IPS DF 19.7 (cell line): ENCODE measurements around the gene CER1.

Experiments
- DNase-seq: peaks from one replicate; pipeline ENCODE4 v3.0.0-alpha.2; 2013; ENCODE audit warnings: low read depth, low spot score

CER1 gene, protein sequence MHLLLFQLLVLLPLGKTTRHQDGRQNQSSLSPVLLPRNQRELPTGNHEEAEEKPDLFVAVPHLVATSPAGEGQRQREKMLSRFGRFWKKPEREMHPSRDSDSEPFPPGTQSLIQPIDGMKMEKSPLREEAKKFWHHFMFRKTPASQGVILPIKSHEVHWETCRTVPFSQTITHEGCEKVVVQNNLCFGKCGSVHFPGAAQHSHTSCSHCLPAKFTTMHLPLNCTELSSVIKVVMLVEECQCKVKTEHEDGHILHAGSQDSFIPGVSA

DNA sequence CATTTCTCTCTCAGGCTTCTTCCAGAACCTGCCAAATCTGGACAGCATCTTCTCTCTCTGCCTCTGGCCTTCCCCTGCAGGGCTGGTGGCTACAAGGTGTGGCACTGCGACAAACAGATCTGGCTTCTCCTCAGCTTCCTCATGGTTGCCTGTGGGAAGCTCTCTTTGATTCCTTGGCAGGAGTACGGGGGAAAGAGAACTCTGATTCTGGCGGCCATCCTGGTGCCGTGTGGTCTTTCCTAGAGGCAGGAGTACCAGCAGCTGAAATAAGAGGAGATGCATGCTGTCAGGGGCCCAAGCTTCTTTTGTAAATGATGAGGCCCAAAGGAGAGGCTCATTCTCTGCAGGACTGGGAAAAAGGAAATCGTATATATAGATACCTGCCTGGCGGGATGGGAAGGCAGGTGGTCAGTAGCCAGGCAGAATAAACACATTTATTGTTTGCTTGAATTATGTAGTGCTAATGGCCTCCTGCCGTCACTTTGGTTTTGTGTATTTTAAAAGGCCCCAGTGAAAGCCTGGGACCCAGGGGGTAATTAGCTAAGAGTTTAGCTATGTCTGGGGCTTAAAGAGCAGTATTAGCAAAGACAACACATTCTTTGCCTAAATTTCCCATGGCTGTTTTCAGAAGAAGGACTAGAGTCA, at the start of gene CER1:
Gene CER1, minus strand, starts transcription at position 343 of the 645 bp plus-strand sequence. Its CDS starts 61 bp downstream, at position 282.
- peak; percentile 90 for DNase-seq

DNA sequence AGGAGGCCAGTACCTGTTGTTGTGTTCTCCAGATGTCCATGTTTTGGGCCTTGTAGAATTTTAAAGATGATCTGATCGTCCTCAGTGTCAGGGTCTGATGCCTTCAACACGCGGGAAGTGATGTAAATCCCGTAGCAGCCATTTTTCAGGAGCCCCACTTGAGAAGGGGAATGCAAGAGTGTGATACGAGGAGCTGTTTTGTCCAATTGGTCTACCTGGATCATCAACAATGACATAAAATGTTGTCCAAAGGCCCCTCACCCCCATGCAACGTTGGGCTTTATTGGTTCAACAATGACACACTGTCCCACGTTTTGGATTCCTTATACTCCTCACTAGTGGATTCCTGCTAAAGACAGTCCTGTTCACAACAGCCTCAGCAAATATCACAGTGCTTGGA, 48.1 kb upstream of the CER1 start:
- DNase-seq = no peak

DNA sequence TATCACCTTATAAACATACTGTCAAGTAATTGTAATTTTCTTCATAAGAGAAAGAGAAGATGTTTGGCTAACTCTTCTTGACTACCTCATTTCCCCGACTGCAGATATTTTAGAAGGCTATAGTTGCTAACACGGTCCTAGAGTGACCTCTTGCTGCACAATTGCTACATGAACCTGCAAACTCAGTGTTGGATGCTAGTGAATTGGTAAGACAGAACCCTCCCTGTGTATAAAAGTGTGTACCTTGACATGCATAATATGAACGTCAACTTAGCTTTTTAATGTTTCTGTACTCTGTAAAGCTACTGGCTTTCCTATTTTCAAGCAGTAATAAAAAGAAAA, 46.7 kb upstream of the CER1 start:
- DNase-seq = no peak

DNA sequence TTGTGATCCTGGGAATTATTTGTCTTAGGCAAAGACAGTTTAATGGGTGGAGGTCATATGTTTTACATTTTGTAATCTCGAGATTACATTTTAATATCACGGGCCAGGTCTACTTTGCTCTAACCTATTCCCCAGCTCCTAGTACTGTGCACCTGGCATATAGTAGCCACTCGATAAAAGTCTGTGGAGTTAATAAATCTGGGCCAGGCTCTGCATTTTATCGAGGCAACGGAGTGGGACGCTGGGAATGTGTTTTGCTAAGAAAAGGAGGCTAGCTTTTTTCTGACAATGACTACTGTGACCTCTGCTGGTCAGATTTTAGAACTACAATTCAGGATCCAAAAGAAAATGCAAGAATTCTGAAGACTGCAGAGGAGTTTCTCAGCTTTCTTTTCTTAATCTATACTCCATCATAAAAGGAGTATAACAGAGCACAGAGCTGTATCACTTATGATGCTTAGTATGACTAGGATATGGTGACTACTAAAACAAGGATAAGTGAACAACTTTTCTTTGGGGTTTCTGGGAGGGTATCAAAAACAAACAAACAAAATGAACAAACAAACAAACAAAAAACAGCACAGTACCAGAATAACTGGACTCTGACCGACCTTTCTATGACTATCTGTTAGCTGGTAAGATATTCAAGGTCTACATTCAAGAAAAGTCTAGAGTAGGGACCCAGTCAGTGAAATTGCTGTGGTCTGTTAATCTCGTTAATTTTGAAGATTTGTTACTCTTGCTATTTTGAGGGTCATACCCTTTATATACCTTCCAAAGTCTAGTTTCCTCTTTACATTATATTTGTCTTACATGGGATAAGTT, 46.1 kb upstream of the CER1 start:
- no peak for DNase-seq

DNA sequence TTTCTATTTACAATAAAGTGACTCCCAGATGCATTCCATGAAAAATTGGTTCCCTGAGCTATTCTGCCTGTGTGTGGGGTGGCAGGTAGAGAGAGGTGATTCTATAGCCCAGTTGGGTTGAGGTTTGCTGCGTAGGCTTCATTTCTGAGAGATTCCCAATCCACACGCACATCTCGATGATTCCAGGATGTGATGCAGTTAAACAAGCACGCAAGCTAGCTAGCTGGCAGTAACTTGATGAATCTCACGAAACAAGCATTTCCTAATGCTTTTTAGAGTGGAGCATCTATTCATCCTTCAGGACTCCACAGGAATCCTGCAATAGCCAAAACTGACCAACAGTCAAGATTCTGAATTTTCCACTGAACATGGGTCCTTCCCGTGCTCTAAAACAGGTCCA, 43.8 kb upstream of the CER1 start:
- DNase-seq = no peak

DNA sequence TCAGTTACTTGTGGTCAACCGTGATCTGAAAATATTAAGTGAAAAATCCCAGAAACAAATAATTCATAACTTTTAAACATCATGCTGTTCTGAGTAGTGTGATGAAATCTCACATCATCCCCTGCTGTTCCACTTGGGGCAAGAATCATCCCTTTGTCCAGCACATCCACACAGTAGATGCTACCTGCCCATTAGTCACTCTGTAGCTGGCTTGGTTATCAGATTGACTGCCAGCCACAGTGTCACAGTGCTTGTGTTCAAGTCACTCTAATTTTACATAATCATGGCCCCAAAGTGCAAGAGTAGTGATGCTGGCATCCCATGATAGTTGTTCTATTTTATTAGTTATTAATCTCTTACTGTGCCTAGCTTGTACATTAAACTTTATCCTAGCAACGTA, 39.1 kb upstream of the CER1 start:
- no peak for DNase-seq

DNA sequence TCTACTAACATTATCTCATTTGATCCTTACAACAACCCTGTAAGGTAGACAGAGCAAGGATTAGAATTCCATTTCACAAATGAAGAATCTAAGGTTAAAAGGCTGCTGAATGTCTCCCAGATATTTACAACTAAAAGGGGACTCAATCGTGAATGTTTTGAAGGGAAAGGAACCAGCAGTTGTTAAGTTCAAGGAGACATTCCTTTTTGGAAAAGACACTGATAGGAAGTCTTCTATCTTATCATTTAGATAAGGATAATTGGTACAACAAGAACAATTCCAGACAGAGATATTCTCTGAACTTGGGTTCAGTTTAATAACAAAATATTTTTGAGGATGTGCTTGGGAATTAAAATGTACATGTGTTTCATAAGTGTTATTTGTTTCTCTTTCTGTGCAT, 37.5 kb upstream of the CER1 start:
- DNase-seq = no peak

DNA sequence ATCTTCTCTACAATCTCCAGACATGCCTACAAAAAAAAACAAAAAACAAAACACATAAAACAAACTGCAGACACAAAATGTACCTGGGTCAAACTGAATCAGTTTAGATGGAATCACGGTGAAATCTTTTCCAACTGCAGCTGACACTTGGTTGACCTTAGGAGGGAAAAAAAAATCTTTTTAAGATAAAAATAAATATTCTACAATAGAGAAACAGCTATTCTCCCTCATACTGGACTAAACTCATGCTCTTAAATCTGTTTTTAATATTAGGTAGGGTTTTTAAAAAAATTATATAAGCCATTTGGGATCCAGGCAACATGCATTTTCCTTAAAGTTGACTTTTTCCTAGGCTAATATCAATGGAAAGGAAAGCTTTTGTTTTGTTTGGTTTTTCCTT, 33.8 kb upstream of the CER1 start:
- no peak for DNase-seq

DNA sequence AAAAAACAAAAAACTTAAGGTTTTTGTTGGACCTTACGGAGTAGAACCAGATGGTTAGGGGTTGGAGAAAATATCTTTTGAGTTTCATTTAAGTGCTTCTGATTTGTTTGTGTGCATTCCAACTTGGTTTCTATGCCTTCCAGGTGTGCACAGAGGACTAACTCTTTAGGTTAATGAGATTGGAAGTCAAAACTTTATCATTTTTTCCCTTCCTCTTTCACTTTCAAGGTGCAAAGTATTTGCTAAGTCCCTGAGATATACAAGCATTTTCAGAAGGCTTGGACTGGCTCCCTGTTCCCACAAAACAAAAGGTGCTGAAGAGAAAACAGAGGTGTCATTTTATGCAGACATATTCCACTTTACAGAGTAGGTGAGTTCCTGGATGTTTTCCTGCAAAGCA, 30.3 kb upstream of the CER1 start:
- DNase-seq = no peak

DNA sequence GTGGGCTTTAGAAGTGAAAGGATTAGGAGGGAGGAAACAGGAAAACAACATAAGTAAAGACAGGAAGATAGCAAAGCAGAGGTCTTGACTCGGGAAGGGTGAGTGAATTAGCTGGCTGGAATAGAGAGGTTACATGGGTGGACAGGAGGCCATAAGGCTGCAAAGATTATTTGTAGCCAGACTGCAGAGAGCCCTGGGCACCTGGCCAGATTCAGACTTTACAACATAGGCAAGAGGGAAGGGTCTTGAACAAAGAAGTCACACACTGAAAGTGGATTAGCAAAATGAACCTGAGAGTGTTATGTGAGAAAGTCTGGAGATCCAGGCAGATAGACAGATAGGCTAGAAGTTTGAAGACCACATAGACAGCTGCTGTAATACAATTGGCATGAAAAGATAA, 29.7 kb upstream of the CER1 start:
- no peak for DNase-seq

DNA sequence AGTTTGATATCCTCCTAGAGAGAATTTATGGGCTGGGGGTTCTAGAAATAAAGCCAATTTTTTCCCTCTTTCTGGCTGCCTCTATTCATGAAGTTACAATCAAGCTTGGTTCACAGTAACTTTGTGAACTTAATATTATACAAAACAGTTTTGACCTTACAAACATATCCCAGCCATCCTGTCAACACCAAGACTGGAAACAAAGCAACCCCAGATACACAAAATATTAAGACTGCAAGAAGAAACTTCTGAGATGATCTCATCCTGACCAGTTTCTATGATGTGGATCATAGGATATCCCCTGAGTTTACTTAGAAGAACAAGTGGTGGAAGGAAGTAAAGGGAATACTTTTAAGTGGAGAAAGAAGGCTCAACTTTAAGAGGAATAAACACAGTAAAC, 28.3 kb upstream of the CER1 start:
- no peak for DNase-seq

DNA sequence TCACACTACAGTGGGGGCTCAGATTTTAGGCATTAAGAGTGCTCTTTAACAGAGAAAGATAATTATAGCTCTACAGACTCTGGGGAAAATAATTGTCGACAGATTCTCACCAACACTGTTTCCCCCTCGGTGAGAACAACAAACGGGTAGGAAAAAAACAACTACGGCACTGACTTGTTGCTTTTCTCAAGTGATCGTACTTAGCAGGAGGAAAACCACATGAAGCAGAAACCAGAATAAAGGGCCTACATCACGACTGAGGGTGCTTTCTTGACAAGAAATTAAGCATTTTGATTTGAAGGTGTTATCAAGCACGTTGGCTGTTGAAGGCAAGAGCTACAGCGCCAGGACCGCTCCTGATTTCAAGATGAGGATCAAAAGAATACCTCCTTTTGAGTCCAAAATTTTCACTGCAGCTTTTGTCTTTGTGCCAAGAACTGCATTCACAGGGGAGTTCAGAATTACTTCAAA, 27.2 kb upstream of the CER1 start:
- no peak for DNase-seq

DNA sequence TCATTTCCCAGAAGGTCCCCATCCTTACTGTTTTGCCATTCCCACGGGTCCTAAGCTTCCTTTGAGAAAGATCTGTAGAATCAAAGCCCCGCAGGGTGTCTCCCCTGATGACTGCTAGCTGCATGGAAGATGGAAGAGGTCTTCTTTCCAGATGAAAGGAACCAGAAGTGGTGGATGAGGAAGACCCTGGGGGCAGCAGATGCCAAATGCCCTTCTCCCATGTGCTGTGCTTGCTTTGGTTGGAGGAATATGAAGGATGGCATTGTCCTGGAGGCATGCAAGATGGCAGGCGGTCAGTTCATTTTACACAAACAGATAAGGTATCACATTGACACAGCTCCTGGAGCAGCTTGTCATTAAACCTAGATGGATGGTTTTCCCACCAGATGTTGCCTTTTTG, 25.8 kb upstream of the CER1 start:
- DNase-seq = no peak

DNA sequence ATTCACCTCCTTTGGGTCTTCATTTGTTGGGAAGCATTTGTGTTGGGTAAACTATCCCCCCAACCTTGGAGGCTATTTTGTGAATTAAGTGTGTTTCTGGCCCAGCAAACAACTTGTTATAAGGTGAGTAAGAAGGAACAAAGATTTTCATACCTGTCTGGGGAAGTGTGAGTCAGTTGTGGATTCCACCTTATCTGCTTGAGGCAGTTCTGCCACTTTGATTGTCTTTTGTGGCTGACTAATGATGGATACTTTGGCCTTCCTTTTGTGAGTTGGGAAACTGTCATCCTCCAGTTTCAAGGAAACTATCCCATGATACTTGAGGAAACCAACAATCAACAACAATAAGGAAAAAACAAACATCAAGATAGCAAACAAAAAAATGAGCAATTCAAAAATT, 24.6 kb upstream of the CER1 start:
- no peak for DNase-seq

DNA sequence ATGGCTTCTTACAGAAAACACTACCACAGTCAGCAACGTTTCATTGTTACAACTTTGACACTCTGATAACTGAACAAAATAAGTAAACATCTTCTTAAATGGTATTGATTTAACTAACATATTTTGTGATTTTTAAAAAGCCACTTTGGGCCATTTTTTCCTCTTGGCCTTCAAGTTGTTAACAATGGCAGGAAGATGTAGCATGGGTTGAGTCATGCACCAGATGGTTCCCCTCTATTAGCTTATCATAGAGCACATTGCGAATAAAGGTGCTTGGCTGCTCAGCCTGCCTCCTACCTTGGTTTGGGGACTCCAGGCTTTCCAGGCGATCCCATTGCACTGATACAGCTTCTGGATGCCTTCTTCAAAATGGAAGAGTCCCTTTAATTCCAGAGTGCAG, 24.1 kb upstream of the CER1 start:
- no peak for DNase-seq

DNA sequence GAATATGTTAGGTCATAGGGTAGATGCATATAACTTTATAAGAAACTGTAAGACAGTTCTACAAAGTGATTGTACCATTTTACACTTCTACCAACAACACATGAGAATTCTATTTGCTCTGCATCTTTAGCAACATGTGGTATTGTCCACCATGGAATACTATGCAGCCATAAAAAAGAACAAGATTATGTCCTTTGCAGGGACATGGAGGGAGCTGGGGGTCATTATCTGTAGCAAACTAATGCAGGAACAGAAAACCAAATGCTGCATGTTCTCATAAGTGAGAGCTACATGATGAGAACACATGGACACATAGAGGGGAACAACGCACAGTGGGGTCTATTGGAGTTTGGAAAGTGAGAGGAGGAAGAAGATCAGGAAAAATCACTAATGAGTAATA, 22.2 kb upstream of the CER1 start:
- DNase-seq = no peak

DNA sequence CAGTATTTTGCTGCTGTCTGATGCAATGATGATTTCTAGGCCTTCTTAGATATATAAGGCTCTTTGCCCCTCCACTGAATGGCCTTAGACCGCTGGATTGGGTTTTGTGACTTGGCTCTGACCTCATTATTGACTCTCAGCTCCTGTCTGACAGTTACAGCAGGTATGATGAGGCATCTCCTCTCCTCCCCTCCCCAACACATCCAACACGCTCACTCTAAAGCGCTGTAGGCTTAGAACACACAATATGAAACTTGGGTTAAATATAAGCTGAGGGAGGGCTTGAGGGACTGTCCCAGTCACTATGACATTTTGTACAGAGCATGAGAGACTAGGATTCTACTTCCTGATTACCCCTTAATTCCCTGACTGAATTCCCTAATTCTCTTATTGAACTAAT, 18.8 kb upstream of the CER1 start:
- no peak for DNase-seq

DNA sequence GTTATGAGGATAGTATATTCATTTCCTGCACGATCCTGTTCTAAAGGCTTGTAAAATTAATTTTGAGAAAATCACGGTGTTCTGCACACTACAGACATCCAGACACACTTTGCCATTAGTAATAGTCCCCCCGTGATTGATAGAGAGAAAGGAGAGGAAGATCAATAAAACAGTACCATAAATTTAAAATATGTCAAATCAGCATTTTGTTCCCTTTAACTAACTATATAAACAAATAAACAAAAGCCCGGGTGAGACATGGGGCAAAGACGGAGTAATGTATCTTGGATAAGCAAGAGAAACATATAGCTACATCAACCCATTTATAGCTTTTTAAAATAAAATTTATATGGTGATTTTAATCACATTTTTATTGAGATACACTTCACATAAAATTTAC, 10.6 kb upstream of the CER1 start:
- no peak for DNase-seq

DNA sequence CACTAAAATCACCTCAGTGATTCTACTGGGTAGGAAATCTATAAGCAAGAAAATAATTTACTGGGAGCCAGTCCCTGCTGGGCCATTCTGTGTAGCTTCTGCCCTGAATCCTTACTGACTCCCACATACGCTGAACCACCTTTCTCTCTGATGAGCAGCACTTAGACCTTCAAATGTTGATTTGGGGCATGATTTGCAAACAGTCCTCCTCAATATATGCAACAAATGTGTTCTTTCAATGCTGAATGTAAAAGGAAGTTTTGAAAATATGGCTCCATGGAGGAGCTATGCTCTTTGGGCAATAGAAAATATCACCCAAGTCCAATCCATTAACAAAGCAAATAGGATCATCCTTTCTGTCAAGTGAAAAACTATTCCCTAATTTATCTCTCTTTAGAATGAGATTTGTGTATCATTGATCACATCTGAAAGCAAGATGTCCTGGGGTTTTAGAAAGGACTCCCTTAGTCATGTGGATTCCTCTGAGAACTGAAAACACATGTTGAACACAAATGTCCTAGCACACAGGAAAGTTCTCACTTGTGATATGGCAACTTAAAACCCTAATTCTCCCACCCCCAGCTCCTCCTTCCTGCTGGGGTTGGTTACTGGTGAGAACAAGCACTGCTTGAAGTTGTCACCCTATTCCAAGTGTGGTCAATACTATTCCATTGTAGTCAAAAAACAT, 8.9 kb upstream of the CER1 start:
- DNase-seq = no peak

DNA sequence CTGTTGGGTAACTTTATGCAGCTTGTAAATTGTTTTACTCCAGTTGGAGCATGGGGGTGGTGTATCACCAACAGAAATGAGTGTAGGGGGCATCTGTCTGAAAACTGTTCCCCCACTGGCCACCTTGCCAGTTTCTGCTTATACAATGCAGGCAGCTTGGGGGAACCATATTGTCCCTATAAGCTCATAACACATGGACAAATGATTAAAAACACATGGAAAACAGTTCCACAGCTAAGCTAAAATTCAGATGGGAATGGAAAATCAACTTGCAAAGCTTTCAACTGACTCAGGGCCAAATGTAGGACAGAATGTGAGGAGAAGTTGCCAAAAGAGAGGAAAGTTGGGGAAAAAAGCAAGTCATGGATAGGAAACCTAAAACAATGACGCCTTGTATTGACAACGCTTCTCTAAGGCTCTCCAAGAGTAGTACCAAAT, 7.9 kb upstream of the CER1 start:
- no peak for DNase-seq

DNA sequence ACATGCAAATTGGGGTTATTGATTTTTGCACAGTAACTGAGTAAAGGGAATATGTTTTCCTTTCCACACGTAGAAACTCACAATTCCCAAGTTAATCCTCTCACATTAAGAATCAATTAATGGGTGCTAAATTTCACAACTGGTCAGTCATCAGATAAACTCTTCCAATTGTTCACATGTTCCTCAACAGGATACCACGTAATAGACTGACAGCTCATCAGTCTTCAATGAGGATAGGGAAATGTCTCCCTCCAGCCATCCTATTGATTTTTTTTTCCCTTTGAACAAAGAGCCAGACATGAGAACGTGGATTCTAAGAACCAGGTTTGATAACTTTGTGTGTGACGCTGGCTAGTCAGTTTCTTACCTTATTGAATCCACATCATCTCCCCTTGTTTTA, 768 bp upstream of the CER1 start:
- no peak for DNase-seq

DNA sequence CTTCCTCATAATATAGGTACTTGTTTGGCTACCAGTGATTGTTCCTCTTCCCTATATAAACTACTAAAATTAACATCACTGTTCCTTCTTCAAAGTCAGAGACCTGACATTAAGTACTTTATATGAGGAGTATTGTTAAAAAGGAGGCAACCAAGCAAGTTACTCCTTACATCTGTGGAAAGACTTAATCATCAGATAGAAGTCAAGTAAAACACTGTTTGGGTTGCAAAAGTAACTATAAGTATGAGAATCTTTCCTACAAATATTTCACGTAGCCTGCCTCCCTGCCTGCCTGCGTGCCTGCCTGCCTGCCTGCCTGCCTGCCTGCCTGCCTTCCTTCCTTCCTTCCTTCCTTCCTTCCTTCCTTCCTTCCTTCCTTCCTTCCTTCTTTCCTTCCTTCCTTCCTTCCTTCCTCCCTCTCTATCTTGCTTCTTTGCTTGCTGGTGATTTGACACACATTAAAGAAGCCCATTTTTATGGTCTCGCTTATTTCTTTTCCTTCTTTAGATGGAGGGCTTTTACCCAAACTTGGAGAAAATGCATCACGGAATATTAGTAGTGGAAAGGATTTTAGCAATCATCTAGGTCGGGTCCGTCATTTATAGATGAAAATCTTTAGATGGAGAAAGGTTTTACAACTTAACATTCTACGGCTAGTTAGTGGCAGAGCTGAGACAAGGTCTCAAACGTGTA, 3.2 kb downstream of the CER1 start:
- no peak for DNase-seq
